Measurements from ENCODE around the gene PROZ.
"Not testable (repeated sequence)": the region's sequence is repeated elsewhere in the genome, so short reads cannot be mapped to it uniquely, and the experiment has no call there.

PROZ gene

GRCh38 chr13:113157929-113158747 lies at the start of gene PROZ:
PROZ (plus strand) TSS chr13:113158648; CDS start chr13:113158661, 13 bp downstream.
- no peak for DNase-seq (ENCODE audit: low spot score)

GRCh38 chr13:113109151-113110047 lies 49.0 kb upstream of the PROZ start:
- no peak for DNase-seq (ENCODE audit: low spot score)

- DNase-seq (ENCODE audit: low spot score) = no peak
Measured at GRCh38 chr13:113110048-113110851, 48.2 kb upstream of the PROZ start.

GRCh38 chr13:113110852-113111315 lies 47.6 kb upstream of the PROZ start:
- DNase-seq (ENCODE audit: low spot score) = no peak

GRCh38 chr13:113111821-113112220 lies 46.6 kb upstream of the PROZ start:
- not testable (repeated sequence) for DNase-seq (ENCODE audit: low spot score)

- not testable (repeated sequence) for DNase-seq (ENCODE audit: low spot score)
Measured at GRCh38 chr13:113112475-113112874, 46.0 kb upstream of the PROZ start.

GRCh38 chr13:113112893-113113845 lies 45.3 kb upstream of the PROZ start:
- no peak for DNase-seq (ENCODE audit: low spot score)

- DNase-seq (ENCODE audit: low spot score) = no peak
Measured at GRCh38 chr13:113113846-113114271, 44.6 kb upstream of the PROZ start.

GRCh38 chr13:113114511-113115362 lies 43.7 kb upstream of the PROZ start:
- DNase-seq (ENCODE audit: low spot score) = no peak

- DNase-seq (ENCODE audit: low spot score) = no peak
Measured at GRCh38 chr13:113115363-113116205, 42.9 kb upstream of the PROZ start.

- DNase-seq (ENCODE audit: low spot score) = no peak
Measured at GRCh38 chr13:113116206-113116800, 42.1 kb upstream of the PROZ start.

GRCh38 chr13:113116871-113117271 lies 41.6 kb upstream of the PROZ start:
- DNase-seq (ENCODE audit: low spot score) = no peak

- no peak for DNase-seq (ENCODE audit: low spot score)
Measured at GRCh38 chr13:113117335-113117872, 41.0 kb upstream of the PROZ start.

- no peak for DNase-seq (ENCODE audit: low spot score)
Measured at GRCh38 chr13:113117911-113118260, 40.6 kb upstream of the PROZ start.

GRCh38 chr13:113118261-113119021 lies 40.0 kb upstream of the PROZ start:
- no peak for DNase-seq (ENCODE audit: low spot score)

- DNase-seq (ENCODE audit: low spot score) = no peak
Measured at GRCh38 chr13:113119166-113119821, 39.2 kb upstream of the PROZ start.

GRCh38 chr13:113119822-113120189 lies 38.6 kb upstream of the PROZ start:
- no peak for DNase-seq (ENCODE audit: low spot score)

Measured in cerebellar cortex (tissue), 1 donor.